ENCODE measurements around the gene MAPRE3.

DNA sequence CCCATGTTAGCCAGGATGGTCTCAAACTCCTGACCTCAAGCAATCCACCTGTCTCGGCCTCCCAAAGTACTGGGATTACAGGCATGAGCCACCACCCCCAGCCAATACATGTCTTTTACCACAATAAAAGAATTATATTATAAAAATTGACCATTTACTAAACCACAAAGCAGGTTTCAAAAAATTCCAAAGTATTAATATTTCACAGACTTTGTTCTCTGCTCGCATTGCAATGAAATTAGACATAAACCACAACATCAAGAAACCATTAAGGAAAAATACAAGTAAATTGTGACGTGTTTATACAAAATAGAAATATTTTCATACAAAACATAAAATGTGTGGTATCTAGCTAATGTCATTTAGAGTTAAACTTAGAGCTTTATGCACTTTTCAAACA is 13.4 kb upstream of the MAPRE3 start:
- TF ChIP-seq, protein P1, sequence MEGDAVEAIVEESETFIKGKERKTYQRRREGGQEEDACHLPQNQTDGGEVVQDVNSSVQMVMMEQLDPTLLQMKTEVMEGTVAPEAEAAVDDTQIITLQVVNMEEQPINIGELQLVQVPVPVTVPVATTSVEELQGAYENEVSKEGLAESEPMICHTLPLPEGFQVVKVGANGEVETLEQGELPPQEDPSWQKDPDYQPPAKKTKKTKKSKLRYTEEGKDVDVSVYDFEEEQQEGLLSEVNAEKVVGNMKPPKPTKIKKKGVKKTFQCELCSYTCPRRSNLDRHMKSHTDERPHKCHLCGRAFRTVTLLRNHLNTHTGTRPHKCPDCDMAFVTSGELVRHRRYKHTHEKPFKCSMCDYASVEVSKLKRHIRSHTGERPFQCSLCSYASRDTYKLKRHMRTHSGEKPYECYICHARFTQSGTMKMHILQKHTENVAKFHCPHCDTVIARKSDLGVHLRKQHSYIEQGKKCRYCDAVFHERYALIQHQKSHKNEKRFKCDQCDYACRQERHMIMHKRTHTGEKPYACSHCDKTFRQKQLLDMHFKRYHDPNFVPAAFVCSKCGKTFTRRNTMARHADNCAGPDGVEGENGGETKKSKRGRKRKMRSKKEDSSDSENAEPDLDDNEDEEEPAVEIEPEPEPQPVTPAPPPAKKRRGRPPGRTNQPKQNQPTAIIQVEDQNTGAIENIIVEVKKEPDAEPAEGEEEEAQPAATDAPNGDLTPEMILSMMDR (IDR thresholded peaks at IDR 0.05): no peak
- TF ChIP-seq POLR2A (IDR thresholded peaks at IDR 0.05): no peak
